ENCODE measurements around the gene SLC16A12. TPM values are rescaled to one million over a fixed set of nuclear protein-coding genes. Genes with fewer than 3 reads are reported as not detected.

Gene SLC16A12
- total and polyA plus RNA-seq, 4 donors: 0.21 to 6.7 (median 0.54) TPM

DNA sequence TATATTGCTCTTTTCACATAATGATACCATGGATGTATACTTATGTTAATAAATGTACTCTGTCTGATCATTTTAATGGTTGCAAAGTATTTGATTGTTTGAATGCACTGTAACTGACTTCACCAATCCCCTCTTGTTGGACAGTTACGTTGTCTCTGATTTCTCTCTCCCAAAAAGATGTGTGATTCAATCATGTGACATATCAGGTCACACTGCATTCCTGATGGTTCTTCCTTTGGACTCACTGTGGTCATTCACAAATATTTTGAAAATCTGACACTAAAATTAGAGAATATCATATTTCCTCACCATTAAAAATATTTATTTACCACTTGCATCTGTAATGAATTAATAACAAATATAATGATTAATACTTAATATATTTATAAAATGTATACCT, 22.2 kb downstream of the SLC16A12 start:
- ATAC-seq (ENCODE audit: low FRiP score): no peak
- Histone ChIP-seq H3K27me3 (ENCODE audit: control insufficient read depth in 1 of 2, insufficient read depth in 2 of 2, low read length in 1 of 2) (no peaks in the 10 kb centered on the region), H3K9me3 (ENCODE audit: control insufficient read depth, low read length) (no peaks in the 10 kb centered on the region), H3K4me3 (ENCODE audit: low read length in 2 of 2) (no peak overlapping the region), H3K4me1 (ENCODE audit: control insufficient read depth in 1 of 2, insufficient read depth in 2 of 2, low read length in 2 of 2) (peaks cover 0 to 4% of the 10 kb centered on the region in 2 donors), H3K36me3 (ENCODE audit: control insufficient read depth in 1 of 2, insufficient read depth in 2 of 2, low read length in 1 of 2) (no peaks in the 10 kb centered on the region), H3K27ac (ENCODE audit: low read depth in 1 of 2, low read length in 2 of 2) (no peak overlapping the region)
- intact Hi-C loops (cut with DNase I): no loop called here
- 94 to 95% methylated on average over 1 of the region's 1 CpG for WGBS, 2 donors
- no peak for DNase-seq

DNA sequence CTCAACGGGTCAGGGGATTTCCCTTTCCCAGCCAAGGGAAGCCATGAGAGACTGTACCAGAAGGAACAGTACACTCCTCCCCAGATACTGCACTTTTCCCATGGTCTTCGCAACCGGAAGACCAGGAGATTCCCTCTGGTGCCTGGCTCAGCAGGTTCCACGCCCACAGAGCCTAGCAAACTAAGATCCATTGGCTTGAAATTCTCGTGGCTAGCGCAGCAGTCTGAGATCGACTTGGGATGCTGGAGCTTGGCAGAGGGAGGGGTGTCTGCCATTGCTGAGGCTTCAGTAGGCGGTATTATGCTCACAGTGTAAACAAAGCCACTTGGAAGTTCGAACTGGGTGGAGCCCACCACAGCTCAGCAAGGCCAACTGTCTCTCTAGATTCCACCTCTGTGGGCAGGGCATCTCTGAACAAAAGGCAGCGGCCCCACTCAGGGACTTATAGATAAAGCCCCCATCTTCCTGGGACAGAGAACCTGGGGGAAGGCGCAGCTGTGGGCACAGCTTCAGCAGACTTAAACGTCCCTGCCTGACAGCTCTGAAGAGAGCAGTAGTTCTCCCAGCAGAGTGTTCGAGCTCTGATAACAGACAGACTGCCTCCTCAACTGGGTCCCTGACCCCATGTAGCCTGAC, 29.6 kb downstream of the SLC16A12 start:
- no peak for ATAC-seq (ENCODE audit: low FRiP score)
- Histone ChIP-seq H3K4me3 (ENCODE audit: low read length in 2 of 2) (no peak overlapping the region), H3K27ac (ENCODE audit: low read depth in 1 of 2, low read length in 2 of 2) (no peak overlapping the region), H3K27me3 (ENCODE audit: control insufficient read depth in 1 of 2, insufficient read depth in 2 of 2, low read length in 1 of 2) (no peaks in the 10 kb centered on the region), H3K4me1 (ENCODE audit: control insufficient read depth in 1 of 2, insufficient read depth in 2 of 2, low read length in 2 of 2) (no peaks in the 10 kb centered on the region), H3K9me3 (ENCODE audit: control insufficient read depth, low read length) (no peaks in the 10 kb centered on the region), H3K36me3 (ENCODE audit: control insufficient read depth in 1 of 2, insufficient read depth in 2 of 2, low read length in 1 of 2) (no peaks in the 10 kb centered on the region)
- 89% methylated on average over 13 of the region's 13 CpGs for WGBS, 2 donors
- DNase-seq: no peak
- intact Hi-C loops (cut with DNase I): no loop called here

GRCh38 chr10:89504691-89505090, 30.7 kb downstream of the SLC16A12 start:
- no peak for ATAC-seq (ENCODE audit: low FRiP score)
- intact Hi-C loops (cut with DNase I): no loop called here
- Histone ChIP-seq H3K27me3 (ENCODE audit: control insufficient read depth in 1 of 2, insufficient read depth in 2 of 2, low read length in 1 of 2) (no peaks in the 10 kb centered on the region), H3K27ac (ENCODE audit: low read depth in 1 of 2, low read length in 2 of 2) (no peak overlapping the region), H3K9me3 (ENCODE audit: control insufficient read depth, low read length) (no peaks in the 10 kb centered on the region), H3K4me1 (ENCODE audit: control insufficient read depth in 1 of 2, insufficient read depth in 2 of 2, low read length in 2 of 2) (no peaks in the 10 kb centered on the region), H3K36me3 (ENCODE audit: control insufficient read depth in 1 of 2, insufficient read depth in 2 of 2, low read length in 1 of 2) (no peaks in the 10 kb centered on the region), H3K4me3 (ENCODE audit: low read length in 2 of 2) (no peak overlapping the region)
- DNase-seq: no peak
- WGBS, 2 donors: 96 to 97% methylated on average over 2 of the region's 2 CpGs

- Histone ChIP-seq H3K27me3 (ENCODE audit: control insufficient read depth in 1 of 2, insufficient read depth in 2 of 2, low read length in 1 of 2) (no peaks in the 10 kb centered on the region), H3K4me1 (ENCODE audit: control insufficient read depth in 1 of 2, insufficient read depth in 2 of 2, low read length in 2 of 2) (no peaks in the 10 kb centered on the region), H3K4me3 (ENCODE audit: low read length in 2 of 2) (no peak overlapping the region), H3K9me3 (ENCODE audit: control insufficient read depth, low read length) (no peaks in the 10 kb centered on the region), H3K36me3 (ENCODE audit: control insufficient read depth in 1 of 2, insufficient read depth in 2 of 2, low read length in 1 of 2) (no peaks in the 10 kb centered on the region), H3K27ac (ENCODE audit: low read depth in 1 of 2, low read length in 2 of 2) (no peak overlapping the region)
- intact Hi-C loops (cut with DNase I): no loop called here
- ATAC-seq (ENCODE audit: low FRiP score) (no peak), DNase-seq (no peak)
- 70 to 73% methylated on average over 4 of the region's 4 CpGs for WGBS, 2 donors
These were observed 31.6 kb downstream of the SLC16A12 start for GRCh38 chr10:89503652-89504370.

DNA sequence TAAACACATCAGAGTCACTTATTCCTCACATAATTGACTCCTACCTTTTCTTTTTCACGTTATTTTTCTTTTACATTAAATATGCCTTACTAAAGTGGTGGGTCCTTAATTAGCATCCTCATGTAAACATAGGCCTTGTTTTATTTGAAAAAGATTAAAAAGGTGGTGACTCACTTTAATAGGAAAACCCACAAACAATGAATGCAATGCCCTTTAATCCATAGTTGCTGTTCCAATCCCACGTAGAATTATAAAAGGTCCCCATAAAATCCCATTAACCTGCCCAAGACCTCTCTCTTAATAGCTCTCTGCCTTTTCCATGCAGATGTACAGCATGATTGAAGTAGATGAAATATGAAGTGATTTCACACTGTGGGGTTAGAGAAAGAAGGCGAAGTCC, 32.2 kb downstream of the SLC16A12 start:
- Histone ChIP-seq H3K9me3 (ENCODE audit: control insufficient read depth, low read length) (no peaks in the 10 kb centered on the region), H3K27me3 (ENCODE audit: control insufficient read depth in 1 of 2, insufficient read depth in 2 of 2, low read length in 1 of 2) (no peaks in the 10 kb centered on the region), H3K4me1 (ENCODE audit: control insufficient read depth in 1 of 2, insufficient read depth in 2 of 2, low read length in 2 of 2) (no peaks in the 10 kb centered on the region), H3K36me3 (ENCODE audit: control insufficient read depth in 1 of 2, insufficient read depth in 2 of 2, low read length in 1 of 2) (no peaks in the 10 kb centered on the region), H3K4me3 (ENCODE audit: low read length in 2 of 2) (no peak overlapping the region), H3K27ac (ENCODE audit: low read depth in 1 of 2, low read length in 2 of 2) (no peak overlapping the region)
- intact Hi-C loops (cut with DNase I): no loop called here
- WGBS, 2 donors: 95% methylated on average over 3 of the region's 3 CpGs
- ATAC-seq (ENCODE audit: low FRiP score): no peak
- no peak for DNase-seq

GRCh38 chr10:89502549-89502948, 32.8 kb downstream of the SLC16A12 start:
- DNase-seq (no peak), ATAC-seq (ENCODE audit: low FRiP score) (no peak)
- Histone ChIP-seq H3K27ac (ENCODE audit: low read depth in 1 of 2, low read length in 2 of 2) (no peak overlapping the region), H3K27me3 (ENCODE audit: control insufficient read depth in 1 of 2, insufficient read depth in 2 of 2, low read length in 1 of 2) (no peaks in the 10 kb centered on the region), H3K4me3 (ENCODE audit: low read length in 2 of 2) (no peak overlapping the region), H3K9me3 (ENCODE audit: control insufficient read depth, low read length) (no peaks in the 10 kb centered on the region), H3K4me1 (ENCODE audit: control insufficient read depth in 1 of 2, insufficient read depth in 2 of 2, low read length in 2 of 2) (no peaks in the 10 kb centered on the region), H3K36me3 (ENCODE audit: control insufficient read depth in 1 of 2, insufficient read depth in 2 of 2, low read length in 1 of 2) (no peaks in the 10 kb centered on the region)
- WGBS, 2 donors: 54 to 61% methylated on average over 1 of the region's 1 CpG
- intact Hi-C loops (cut with DNase I): no loop called here

- no peaks in the 10 kb centered on the region for H3K4me1 ChIP-seq (ENCODE audit: control insufficient read depth in 1 of 2, insufficient read depth in 2 of 2, low read length in 2 of 2)
- DNase-seq: no peak
- H3K27ac ChIP-seq (ENCODE audit: low read depth in 1 of 2, low read length in 2 of 2): no peak overlapping the region
- H3K4me3 ChIP-seq (ENCODE audit: low read length in 2 of 2): no peak overlapping the region
- H3K27me3 ChIP-seq (ENCODE audit: control insufficient read depth in 1 of 2, insufficient read depth in 2 of 2, low read length in 1 of 2): no peaks in the 10 kb centered on the region
- ATAC-seq (ENCODE audit: low FRiP score): no peak
- intact Hi-C loops (cut with DNase I): no loop called here
- 71 to 75% methylated on average over 3 of the region's 3 CpGs for WGBS, 2 donors
- H3K36me3 ChIP-seq (ENCODE audit: control insufficient read depth in 1 of 2, insufficient read depth in 2 of 2, low read length in 1 of 2): no peaks in the 10 kb centered on the region
- H3K9me3 ChIP-seq (ENCODE audit: control insufficient read depth, low read length): no peaks in the 10 kb centered on the region
These were observed 40.8 kb downstream of the SLC16A12 start for GRCh38 chr10:89494575-89494974.

DNA sequence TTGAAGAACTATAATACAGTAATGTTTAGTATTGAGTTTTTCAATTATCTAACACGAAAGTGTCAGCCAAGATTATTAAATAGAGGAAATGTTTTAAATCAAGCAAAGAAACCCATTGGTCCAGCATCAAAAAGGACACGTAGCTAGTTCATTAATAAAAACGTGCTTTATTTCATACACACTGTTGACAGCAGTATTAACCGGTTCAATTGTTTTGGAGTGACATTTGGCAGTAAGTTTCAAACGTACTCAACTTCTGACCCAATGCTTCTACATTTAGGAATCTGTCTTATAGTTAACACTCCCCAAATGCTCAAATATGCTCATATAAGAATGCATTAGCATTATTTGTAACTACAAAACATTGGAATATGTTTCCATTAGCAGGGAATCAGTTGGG, 41.3 kb downstream of the SLC16A12 start:
- no peak for ATAC-seq (ENCODE audit: low FRiP score)
- WGBS, 2 donors: 50 to 53% methylated on average over 5 of the region's 5 CpGs
- no peak overlapping the region for H3K27ac ChIP-seq (ENCODE audit: low read depth in 1 of 2, low read length in 2 of 2)

GRCh38 chr10:89491932-89492331, 43.5 kb downstream of the SLC16A12 start:
- ATAC-seq (ENCODE audit: low FRiP score): no peak
- DNase-seq: no peak

More for the DNA sequence above, 41.3 kb downstream of the SLC16A12 start:
- Histone ChIP-seq H3K4me1 (ENCODE audit: control insufficient read depth in 1 of 2, insufficient read depth in 2 of 2, low read length in 2 of 2) (no peaks in the 10 kb centered on the region), H3K4me3 (ENCODE audit: low read length in 2 of 2) (no peak overlapping the region), H3K27me3 (ENCODE audit: control insufficient read depth in 1 of 2, insufficient read depth in 2 of 2, low read length in 1 of 2) (no peaks in the 10 kb centered on the region), H3K36me3 (ENCODE audit: control insufficient read depth in 1 of 2, insufficient read depth in 2 of 2, low read length in 1 of 2) (no peaks in the 10 kb centered on the region), H3K9me3 (ENCODE audit: control insufficient read depth, low read length) (no peaks in the 10 kb centered on the region)
- DNase-seq: no peak
- intact Hi-C loops (cut with DNase I): no loop called here

More at GRCh38 chr10:89491932-89492331, 43.5 kb downstream of the SLC16A12 start:
- Histone ChIP-seq H3K4me1 (ENCODE audit: control insufficient read depth in 1 of 2, insufficient read depth in 2 of 2, low read length in 2 of 2) (no peaks in the 10 kb centered on the region), H3K27ac (ENCODE audit: low read depth in 1 of 2, low read length in 2 of 2) (no peak overlapping the region), H3K36me3 (ENCODE audit: control insufficient read depth in 1 of 2, insufficient read depth in 2 of 2, low read length in 1 of 2) (no peaks in the 10 kb centered on the region), H3K27me3 (ENCODE audit: control insufficient read depth in 1 of 2, insufficient read depth in 2 of 2, low read length in 1 of 2) (no peaks in the 10 kb centered on the region), H3K9me3 (ENCODE audit: control insufficient read depth, low read length) (no peaks in the 10 kb centered on the region), H3K4me3 (ENCODE audit: low read length in 2 of 2) (no peak overlapping the region)
- intact Hi-C loops (cut with DNase I): no loop called here
- WGBS, 2 donors: 89 to 94% methylated on average over 2 of the region's 2 CpGs
